ENCODE measurements around the gene STON1.

DNA sequence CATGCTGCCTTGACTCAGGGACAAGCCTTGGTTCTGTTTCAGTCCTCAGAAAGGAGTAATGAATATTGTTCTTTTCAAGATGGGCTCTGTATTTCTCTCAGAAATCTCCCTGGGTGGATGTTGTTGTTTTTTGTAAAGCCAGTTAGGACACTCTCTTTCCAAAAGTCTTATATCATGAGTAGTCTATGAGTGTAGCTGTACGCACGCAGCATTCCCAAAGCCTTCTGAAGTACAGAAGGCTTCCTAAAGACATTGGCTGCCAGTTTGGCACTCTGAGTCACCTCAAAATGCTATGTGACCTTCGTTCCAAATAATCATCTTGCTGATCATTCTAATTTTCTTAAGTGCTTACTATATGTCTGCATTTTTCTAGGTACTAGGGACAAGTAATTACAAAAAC lies 71.0 kb downstream of the STON1 start:
- TF ChIP-seq, protein P1, sequence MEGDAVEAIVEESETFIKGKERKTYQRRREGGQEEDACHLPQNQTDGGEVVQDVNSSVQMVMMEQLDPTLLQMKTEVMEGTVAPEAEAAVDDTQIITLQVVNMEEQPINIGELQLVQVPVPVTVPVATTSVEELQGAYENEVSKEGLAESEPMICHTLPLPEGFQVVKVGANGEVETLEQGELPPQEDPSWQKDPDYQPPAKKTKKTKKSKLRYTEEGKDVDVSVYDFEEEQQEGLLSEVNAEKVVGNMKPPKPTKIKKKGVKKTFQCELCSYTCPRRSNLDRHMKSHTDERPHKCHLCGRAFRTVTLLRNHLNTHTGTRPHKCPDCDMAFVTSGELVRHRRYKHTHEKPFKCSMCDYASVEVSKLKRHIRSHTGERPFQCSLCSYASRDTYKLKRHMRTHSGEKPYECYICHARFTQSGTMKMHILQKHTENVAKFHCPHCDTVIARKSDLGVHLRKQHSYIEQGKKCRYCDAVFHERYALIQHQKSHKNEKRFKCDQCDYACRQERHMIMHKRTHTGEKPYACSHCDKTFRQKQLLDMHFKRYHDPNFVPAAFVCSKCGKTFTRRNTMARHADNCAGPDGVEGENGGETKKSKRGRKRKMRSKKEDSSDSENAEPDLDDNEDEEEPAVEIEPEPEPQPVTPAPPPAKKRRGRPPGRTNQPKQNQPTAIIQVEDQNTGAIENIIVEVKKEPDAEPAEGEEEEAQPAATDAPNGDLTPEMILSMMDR (conservative IDR thresholded peaks at IDR 0.05 in 1 of 2, IDR thresholded peaks at IDR 0.05 in 1 of 2; ENCODE audit: extremely low read depth in 1 of 2, insufficient read depth in 1 of 2, low read depth in 1 of 2, low read length in 2 of 2) = no peak
- TF ChIP-seq EZH2 (IDR thresholded peaks at IDR 0.05; ENCODE audit: borderline replicate concordance, low read length) = no peak

Measured in mammary epithelial cell (primary cell).